Hematopoietic multipotent progenitor cell treated with erythropoietin and hydrocortisone succinate and interleukin-3 and kit ligand, for 15 days (in vitro differentiated cells): Measurements from ENCODE around the gene CMPK2.

ENCODE experiments used
- DNase-seq: peaks from one replicate; pipeline ENCODE4 v3.0.0-alpha.2; 2015; ENCODE audit warnings: low spot score

CMPK2 gene

DNA sequence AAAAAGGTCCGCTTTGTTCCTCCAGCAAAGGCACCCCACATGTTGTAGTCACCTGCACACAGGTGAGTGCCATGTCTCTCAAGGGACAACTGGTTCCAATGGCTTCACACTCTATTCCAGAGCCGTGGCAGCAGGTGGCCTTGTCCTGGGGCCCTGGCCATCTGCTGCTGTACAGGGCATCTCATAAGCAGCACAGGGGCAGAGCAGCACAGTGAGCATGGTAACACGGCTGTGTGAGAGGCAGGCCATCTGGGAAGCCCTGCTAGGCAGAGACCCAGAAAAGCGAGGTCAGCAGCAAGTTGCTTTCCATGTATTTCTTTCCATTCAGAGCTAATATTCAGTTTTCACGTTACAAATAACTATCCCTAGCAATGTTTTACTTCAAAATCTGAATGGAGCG is 54.7 kb downstream of the CMPK2 start:
- DNase-seq: no peak

DNA sequence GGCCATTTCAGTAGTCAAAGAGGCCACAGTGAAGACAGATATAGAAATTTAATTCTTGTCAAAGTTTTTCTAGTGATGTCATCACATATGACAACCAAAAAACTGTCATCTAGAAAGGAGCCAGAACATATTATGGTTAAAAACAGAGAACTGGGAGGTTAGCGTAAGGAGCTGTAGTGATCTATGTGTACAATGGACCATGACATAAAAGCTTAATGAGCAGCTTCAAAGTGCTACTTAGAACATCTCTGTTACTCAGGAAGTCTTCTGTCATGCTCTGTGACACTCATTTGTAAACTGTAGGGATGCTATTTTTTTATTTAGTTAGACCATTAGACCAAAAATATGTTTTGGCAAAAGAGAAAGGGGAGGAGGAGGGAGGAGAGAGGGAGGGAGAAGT is 57.3 kb downstream of the CMPK2 start:
- no peak for DNase-seq

DNA sequence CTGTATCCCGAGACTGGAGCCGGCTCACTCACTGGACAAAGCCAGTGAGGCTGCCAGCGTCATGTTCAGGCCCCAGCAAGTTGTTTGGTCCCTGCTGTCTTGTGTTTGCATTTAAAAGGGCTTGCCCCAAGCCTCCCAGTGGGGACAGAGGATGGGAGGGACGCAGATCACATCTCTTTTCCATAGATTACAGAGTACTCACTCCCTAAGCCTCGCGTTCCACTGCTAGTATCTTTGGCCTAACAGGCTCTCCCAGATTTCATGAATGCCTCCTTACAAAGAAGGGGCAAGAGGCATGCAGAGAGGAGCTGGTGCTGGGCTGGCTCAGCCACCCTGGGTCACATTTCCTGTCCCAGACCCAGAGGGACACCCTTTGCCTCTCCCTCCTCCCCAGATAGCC is 59.1 kb downstream of the CMPK2 start:
- DNase-seq: no peak

DNA sequence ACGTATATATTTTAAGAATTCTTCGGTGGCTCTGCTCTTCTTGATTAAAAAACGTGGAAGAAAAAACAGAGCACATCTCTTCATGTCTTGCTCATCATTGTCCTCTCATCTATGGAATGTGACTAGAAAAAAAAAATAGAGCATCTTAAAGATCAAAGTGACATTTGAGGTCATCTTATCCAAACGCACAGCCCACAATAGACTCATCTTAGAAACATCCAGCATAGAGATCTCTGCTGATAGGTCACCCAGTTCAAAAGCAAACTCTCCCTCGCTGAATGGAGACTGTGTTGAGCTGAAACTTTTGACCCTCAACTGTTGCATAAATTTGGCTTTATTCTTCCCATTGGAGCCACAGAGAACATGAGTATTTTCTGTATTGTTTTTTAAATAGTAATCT is 65.2 kb downstream of the CMPK2 start:
- DNase-seq: no peak
